Measurements from ENCODE around the gene COL4A5. TPM values are rescaled to one million over a fixed set of nuclear protein-coding genes. Genes with fewer than 3 reads are reported as not detected.
A peak's percentile ranks its signal among the peaks of the same experiment; 100 is the strongest.

The COL4A5 gene
- total RNA-seq, 1 donor from 2014 or later: 48.4 TPM

DNA sequence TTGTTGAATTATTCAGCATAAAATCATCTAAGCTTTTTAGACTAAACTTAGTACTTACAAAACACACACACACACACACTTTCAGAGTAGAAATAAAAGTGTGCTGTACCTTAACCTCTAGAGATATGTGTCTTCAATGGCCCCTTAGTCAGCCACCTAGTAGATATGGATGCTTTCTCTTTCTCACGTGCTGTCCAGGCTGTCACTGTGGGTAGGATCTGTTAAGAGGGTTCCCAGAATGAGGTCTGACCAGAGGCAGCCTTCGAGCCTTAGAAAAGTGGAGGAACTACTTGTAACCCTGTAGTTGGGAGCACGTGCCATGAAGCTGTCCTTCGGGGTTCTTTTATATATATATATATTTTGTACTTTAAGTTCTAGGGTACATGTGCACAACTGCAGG, 117.9 kb downstream of the COL4A5 start:
- Histone ChIP-seq H3K4me3 (ENCODE audit: low read depth, low read length) (no peak overlapping the region), H3K27me3 (ENCODE audit: control insufficient read depth, insufficient read depth, low read length) (no peaks in the 10 kb centered on the region), H3K36me3 (ENCODE audit: control insufficient read depth, insufficient read depth, low read length) (peaks cover 3% of the 10 kb centered on the region)
- DNase-seq (ENCODE audit: low read depth): no peak
- FAIRE-seq: no peak
- TF ChIP-seq, protein P1, sequence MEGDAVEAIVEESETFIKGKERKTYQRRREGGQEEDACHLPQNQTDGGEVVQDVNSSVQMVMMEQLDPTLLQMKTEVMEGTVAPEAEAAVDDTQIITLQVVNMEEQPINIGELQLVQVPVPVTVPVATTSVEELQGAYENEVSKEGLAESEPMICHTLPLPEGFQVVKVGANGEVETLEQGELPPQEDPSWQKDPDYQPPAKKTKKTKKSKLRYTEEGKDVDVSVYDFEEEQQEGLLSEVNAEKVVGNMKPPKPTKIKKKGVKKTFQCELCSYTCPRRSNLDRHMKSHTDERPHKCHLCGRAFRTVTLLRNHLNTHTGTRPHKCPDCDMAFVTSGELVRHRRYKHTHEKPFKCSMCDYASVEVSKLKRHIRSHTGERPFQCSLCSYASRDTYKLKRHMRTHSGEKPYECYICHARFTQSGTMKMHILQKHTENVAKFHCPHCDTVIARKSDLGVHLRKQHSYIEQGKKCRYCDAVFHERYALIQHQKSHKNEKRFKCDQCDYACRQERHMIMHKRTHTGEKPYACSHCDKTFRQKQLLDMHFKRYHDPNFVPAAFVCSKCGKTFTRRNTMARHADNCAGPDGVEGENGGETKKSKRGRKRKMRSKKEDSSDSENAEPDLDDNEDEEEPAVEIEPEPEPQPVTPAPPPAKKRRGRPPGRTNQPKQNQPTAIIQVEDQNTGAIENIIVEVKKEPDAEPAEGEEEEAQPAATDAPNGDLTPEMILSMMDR (IDR thresholded peaks at IDR 0.05; ENCODE audit: insufficient read depth, low read length, severe bottlenecking): no peak

DNA sequence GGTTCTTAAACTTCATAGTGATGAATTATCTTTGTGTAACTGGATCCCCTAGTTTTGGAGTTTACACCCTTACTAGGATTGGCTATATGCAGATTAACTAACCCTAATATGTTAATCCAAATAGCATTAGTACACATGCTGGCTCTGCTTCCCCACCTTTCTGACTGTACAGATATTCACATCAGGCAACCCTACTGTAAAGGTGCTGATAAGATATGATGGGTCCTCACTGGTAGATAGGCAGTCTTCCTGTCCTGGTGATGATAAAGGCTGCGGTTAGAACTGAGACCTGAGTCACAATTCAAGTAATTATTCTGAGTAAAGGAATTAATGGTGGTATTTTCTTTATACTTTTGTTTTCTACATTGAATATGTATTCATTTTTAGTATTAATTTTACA, 118.6 kb downstream of the COL4A5 start:
- H3K36me3 ChIP-seq (ENCODE audit: control insufficient read depth, insufficient read depth, low read length): peaks cover 3% of the 10 kb centered on the region
- no peak for FAIRE-seq
- TF ChIP-seq, protein P1 (IDR thresholded peaks at IDR 0.05; ENCODE audit: insufficient read depth, low read length, severe bottlenecking): no peak
- H3K4me3 ChIP-seq (ENCODE audit: low read depth, low read length): no peak overlapping the region
- H3K27me3 ChIP-seq (ENCODE audit: control insufficient read depth, insufficient read depth, low read length): no peaks in the 10 kb centered on the region
- DNase-seq (ENCODE audit: low read depth): no peak

DNA sequence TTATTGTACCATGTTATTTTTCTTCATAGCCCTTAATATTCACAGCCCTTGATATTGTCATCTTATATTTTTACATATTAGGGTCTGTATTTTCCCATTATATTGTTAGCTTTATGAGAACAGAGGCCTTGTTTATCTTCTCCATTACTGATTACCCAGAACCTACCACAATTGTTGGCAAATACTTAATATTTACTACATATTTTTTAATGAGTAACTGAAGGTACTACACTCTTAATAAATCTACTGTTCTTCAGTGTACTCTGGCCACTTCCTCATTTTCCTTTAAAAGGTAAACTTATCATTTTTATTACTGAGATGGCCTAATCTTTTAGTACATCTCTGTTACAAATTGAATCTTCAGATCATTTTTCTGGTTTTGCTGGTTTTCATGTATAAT, 133.5 kb downstream of the COL4A5 start:
- DNase-seq (ENCODE audit: low read depth): no peak
- Histone ChIP-seq H3K27me3 (ENCODE audit: control insufficient read depth, insufficient read depth, low read length) (no peaks in the 10 kb centered on the region), H3K4me3 (ENCODE audit: low read depth, low read length) (no peak overlapping the region), H3K36me3 (ENCODE audit: control insufficient read depth, insufficient read depth, low read length) (no peaks in the 10 kb centered on the region)
- TF ChIP-seq, protein P1 (IDR thresholded peaks at IDR 0.05; ENCODE audit: insufficient read depth, low read length, severe bottlenecking): no peak
- no peak for FAIRE-seq

DNA sequence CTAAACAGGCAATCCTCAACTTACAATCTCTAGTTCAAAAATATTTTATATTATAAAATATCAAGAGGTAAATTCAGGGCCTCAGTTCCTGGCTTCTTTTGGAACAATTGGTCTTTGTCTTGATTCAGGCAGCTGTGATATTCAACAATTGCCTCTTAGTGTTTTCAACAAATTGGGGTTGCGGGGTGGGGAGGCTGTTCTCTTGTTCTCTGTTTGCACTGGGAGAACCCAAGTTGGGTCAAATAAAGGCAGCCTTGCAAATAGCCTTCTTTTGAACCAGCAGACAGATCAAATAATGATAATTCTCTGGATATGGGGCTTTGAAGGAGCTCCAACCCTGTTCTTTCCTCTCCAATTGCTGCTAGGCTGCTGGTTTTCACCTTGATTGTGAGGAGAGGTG, 142.5 kb downstream of the COL4A5 start:
- Histone ChIP-seq H3K36me3 (ENCODE audit: control insufficient read depth, insufficient read depth, low read length) (peaks cover 1% of the 10 kb centered on the region), H3K4me3 (ENCODE audit: low read depth, low read length) (no peak overlapping the region), H3K27me3 (ENCODE audit: control insufficient read depth, insufficient read depth, low read length) (no peaks in the 10 kb centered on the region)
- no peak for FAIRE-seq
- TF ChIP-seq, protein P1 (IDR thresholded peaks at IDR 0.05; ENCODE audit: insufficient read depth, low read length, severe bottlenecking): no peak
- no peak for DNase-seq (ENCODE audit: low read depth)

DNA sequence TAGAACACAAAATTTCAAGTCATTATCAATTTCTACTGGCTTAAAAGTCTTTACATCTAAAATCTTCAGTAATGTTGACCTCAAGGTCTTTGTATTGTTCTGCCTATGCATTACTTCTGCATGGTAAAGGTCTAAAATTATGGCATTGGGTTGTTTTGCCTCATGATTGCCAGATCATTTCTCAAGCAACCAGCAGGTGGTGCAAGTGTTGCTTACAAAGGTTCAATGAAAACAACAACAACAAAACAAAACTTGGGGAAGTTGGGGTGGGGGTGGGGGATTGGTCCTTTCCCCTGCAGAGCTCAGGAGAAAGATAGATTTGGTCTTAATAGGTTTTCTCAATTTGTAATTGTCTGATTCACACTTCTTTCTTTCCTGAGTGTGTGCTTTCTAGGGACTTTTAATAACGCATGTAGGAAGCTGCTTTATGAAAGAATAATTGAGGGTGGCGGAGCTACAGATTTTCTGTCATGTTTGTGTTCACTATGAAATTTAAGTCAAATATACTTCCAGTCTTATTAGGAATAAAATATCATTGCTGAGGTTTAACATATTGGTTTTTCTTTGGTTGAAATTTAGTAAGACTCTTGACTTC, 145.1 kb downstream of the COL4A5 start:
- Histone ChIP-seq H3K27me3 (ENCODE audit: control insufficient read depth, insufficient read depth, low read length) (no peaks in the 10 kb centered on the region), H3K36me3 (ENCODE audit: control insufficient read depth, insufficient read depth, low read length) (peaks cover 1% of the 10 kb centered on the region), H3K4me3 (ENCODE audit: low read depth, low read length) (no peak overlapping the region)
- FAIRE-seq (no peak), DNase-seq (ENCODE audit: low read depth) (peak; percentile 14)
- TF ChIP-seq, protein P1 (IDR thresholded peaks at IDR 0.05; ENCODE audit: insufficient read depth, low read length, severe bottlenecking): peak; percentile 42

DNA sequence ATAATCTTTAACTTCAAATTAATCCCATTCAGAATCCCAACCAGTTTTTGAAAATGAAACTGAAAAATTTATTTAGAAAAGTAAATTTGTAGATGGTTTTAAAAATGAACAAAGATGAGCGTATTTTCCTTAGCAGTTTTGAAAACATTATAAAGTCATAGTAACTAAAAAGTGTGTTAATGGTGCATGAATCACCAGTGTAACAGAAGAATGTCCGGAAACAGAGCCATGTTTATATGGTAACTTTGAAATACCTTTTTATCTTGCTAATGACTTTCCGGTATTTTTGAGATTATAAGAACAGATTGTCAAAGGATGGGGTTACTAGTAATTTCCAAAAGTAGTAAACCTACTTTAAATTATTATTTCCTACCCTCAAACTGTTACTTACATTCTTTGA, 150.9 kb downstream of the COL4A5 start:
- no peak for FAIRE-seq

More for the DNA sequence above, 150.9 kb downstream of the COL4A5 start:
- no peak overlapping the region for H3K4me3 ChIP-seq (ENCODE audit: low read depth, low read length)
- H3K27me3 ChIP-seq (ENCODE audit: control insufficient read depth, insufficient read depth, low read length): no peaks in the 10 kb centered on the region
- H3K36me3 ChIP-seq (ENCODE audit: control insufficient read depth, insufficient read depth, low read length): peaks cover 1% of the 10 kb centered on the region
- TF ChIP-seq, protein P1 (IDR thresholded peaks at IDR 0.05; ENCODE audit: insufficient read depth, low read length, severe bottlenecking): no peak
- no peak for DNase-seq (ENCODE audit: low read depth)
